Osteocyte (in vitro differentiated cells): Measurements from ENCODE around the gene MBNL1. TPM values are rescaled to one million over a fixed set of nuclear protein-coding genes. Genes with fewer than 3 reads are reported as not detected.

Experiments
- DNase-seq: peaks from one replicate; pipeline ENCODE4 v3.0.0; 2021; ENCODE audit warnings: mixed read lengths; ENCODE audit not compliant: unreplicated experiment; ENCODE audit errors: extremely low spot score
- H3K27ac Mint-ChIP-seq: one replicate; pipeline ENCODE4 v1.8.0; 2021; ENCODE audit warnings: mild to moderate bottlenecking, mixed read lengths; ENCODE audit not compliant: unreplicated experiment
- H3K27me3 Mint-ChIP-seq: one replicate; pipeline ENCODE4 v1.8.0; 2021; ENCODE audit warnings: mixed read lengths; ENCODE audit not compliant: unreplicated experiment
- H3K36me3 Mint-ChIP-seq: one replicate; pipeline ENCODE4 v1.8.0; 2021; ENCODE audit warnings: mixed read lengths; ENCODE audit not compliant: unreplicated experiment
- H3K4me1 Mint-ChIP-seq: one replicate; pipeline ENCODE4 v1.8.0; 2021; ENCODE audit warnings: mixed read lengths; ENCODE audit not compliant: unreplicated experiment
- H3K4me3 Mint-ChIP-seq: one replicate; pipeline ENCODE4 v1.8.0; 2021; ENCODE audit warnings: mild to moderate bottlenecking, moderate library complexity, mixed read lengths; ENCODE audit not compliant: unreplicated experiment
- H3K9me3 Mint-ChIP-seq: one replicate; pipeline ENCODE4 v1.8.0; 2021; ENCODE audit warnings: mixed read lengths; ENCODE audit not compliant: unreplicated experiment
- CTCF ChIP-seq: fragments of 200-600 bp; sonication (generic); IDR thresholded peaks from 2 replicates; pipeline ENCODE4 v1.5.0; 2021; ENCODE audit warnings: antibody characterized with exemption, mild to moderate bottlenecking, moderate library complexity
- total RNA-seq: library from RNA; stranded (reverse); gene quantifications from 2 replicates; pipeline ENCODE4 v1.2.1, GENCODE V29; 2021

MBNL1 gene
- total RNA-seq, 1 donor from 2014 or later = 166 TPM

- Mint-ChIP-seq H3K4me1 (no peaks in the 10 kb centered on the region), H3K4me3 (no peak overlapping the region), H3K27ac (no peak overlapping the region), H3K36me3 (no peaks in the 10 kb centered on the region), H3K9me3 (no peaks in the 10 kb centered on the region), H3K27me3 (no peaks in the 10 kb centered on the region)
- no peak for DNase-seq
- TF ChIP-seq CTCF = peak; percentile 41
Observed at GRCh38 chr3:152508705-152509104, 240.0 kb downstream of the MBNL1 start.

- Mint-ChIP-seq H3K9me3 (no peaks in the 10 kb centered on the region), H3K4me1 (peaks cover 4% of the 10 kb centered on the region), H3K4me3 (no peak overlapping the region), H3K27me3 (no peaks in the 10 kb centered on the region), H3K36me3 (no peaks in the 10 kb centered on the region), H3K27ac (no peak overlapping the region)
- TF ChIP-seq CTCF = no peak
- DNase-seq = no peak
Observed at GRCh38 chr3:152511904-152512303, 243.2 kb downstream of the MBNL1 start.

GRCh38 chr3:152513301-152513960 is 244.7 kb downstream of the MBNL1 start:
- H3K27ac Mint-ChIP-seq = no peak overlapping the region
- peaks cover 4% of the 10 kb centered on the region for H3K4me1 Mint-ChIP-seq
- no peak for DNase-seq
- H3K9me3 Mint-ChIP-seq = no peaks in the 10 kb centered on the region
- TF ChIP-seq CTCF = no peak
- H3K4me3 Mint-ChIP-seq = no peak overlapping the region
- H3K27me3 Mint-ChIP-seq = no peaks in the 10 kb centered on the region
- H3K36me3 Mint-ChIP-seq = no peaks in the 10 kb centered on the region
